ENCODE measurements around the gene TNFRSF9. TPM values are rescaled to one million over a fixed set of nuclear protein-coding genes. Genes with fewer than 3 reads are reported as not detected.

The TNFRSF9 gene
- total RNA-seq, 1 experiment from 2014 or later, result not detected

DNA sequence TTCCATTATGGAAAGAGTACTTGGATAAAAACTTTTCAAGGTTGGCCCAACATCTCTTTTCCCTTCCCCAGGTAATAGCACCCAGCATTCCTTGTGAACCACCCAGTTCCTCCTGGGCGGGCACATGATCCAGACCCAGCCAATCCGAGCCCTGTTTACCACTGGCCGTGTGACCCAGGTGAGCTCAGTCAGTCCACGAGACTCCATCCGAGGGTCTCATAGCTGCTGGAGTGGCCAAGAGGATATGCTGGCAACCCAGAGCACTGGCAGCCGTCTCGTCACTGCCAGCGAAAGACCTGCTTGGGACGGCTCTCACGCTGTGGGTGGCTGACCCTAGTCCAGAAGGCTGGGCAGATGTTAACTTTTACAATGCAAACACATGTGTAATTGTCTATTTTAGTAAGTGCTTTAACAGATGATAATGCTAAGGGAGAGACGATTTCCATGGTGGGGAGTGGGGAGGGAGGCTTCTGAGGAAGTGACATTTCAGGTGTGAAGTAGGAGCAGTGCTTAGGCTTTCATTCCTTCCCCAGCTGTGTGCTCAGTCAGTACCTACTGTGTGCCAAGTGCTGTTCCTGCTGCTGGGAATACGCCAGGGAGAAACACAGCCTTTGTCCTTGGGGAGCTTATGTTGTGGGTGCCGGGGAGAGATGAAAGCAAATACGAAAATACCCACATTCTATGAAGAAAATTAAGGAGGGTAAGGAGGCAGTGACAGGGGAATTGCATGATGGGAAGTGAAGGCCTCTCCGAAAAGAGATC, 45.4 kb upstream of the TNFRSF9 start:
- peaks cover 46 to 68% (median 54%) of the 10 kb centered on the region in 3 experiments for H3K36me3 Mint-ChIP-seq (ENCODE audit: insufficient read depth in 1 of 3, low read depth in 3 of 3)
- no peak overlapping the region for H2BK120ac ChIP-seq (ENCODE audit: low read depth, low read length, poor library complexity, severe bottlenecking)
- no peaks in the 10 kb centered on the region for H3K79me2 ChIP-seq (ENCODE audit: insufficient read depth, low read length)
- no peaks in the 10 kb centered on the region for H3K23me2 ChIP-seq (ENCODE audit: insufficient read length, low read depth, low read length, poor library complexity, severe bottlenecking)
- no peaks in the 10 kb centered on the region for H3K27me3 ChIP-seq (ENCODE audit: insufficient read depth, low read length)
- H2AFZ ChIP-seq (ENCODE audit: low read length), result no peak overlapping the region
- H2BK12ac ChIP-seq (ENCODE audit: insufficient read length, low read depth, low read length), result no peak overlapping the region
- DNase-seq, result no peak
- H4K91ac ChIP-seq (ENCODE audit: insufficient read length, low read depth, low read length), result no peak overlapping the region
- peak overlapping the region; percentile 53 to 94 (median 94); a peak in 6 of 7 replicates for H3K27ac Mint-ChIP-seq
- peaks cover 3% of the 10 kb centered on the region for H4K20me1 ChIP-seq (ENCODE audit: control insufficient read depth, insufficient read depth, insufficient read length)
- no peak overlapping the region for H3K4me3 Mint-ChIP-seq
- H3K4me1 Mint-ChIP-seq, result peaks cover 14 to 33% of the 10 kb centered on the region in 2 experiments
- H3K9ac ChIP-seq (ENCODE audit: extremely low read depth, insufficient read length, low read length), result no peak overlapping the region
- no peaks in the 10 kb centered on the region for H3K27me3 Mint-ChIP-seq (ENCODE audit: low read depth)
- H3K4me2 ChIP-seq (ENCODE audit: insufficient read depth, insufficient read length, low read length), result no peak overlapping the region
- H3K18ac ChIP-seq (ENCODE audit: insufficient read length, low read depth, low read length), result no peak overlapping the region
- TF ChIP-seq, protein P1, sequence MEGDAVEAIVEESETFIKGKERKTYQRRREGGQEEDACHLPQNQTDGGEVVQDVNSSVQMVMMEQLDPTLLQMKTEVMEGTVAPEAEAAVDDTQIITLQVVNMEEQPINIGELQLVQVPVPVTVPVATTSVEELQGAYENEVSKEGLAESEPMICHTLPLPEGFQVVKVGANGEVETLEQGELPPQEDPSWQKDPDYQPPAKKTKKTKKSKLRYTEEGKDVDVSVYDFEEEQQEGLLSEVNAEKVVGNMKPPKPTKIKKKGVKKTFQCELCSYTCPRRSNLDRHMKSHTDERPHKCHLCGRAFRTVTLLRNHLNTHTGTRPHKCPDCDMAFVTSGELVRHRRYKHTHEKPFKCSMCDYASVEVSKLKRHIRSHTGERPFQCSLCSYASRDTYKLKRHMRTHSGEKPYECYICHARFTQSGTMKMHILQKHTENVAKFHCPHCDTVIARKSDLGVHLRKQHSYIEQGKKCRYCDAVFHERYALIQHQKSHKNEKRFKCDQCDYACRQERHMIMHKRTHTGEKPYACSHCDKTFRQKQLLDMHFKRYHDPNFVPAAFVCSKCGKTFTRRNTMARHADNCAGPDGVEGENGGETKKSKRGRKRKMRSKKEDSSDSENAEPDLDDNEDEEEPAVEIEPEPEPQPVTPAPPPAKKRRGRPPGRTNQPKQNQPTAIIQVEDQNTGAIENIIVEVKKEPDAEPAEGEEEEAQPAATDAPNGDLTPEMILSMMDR (conservative IDR thresholded peaks at IDR 0.05), result no peak
- no peak overlapping the region for H2BK15ac ChIP-seq (ENCODE audit: low read depth, low read length)
- no peaks in the 10 kb centered on the region for H3K4me1 ChIP-seq (ENCODE audit: insufficient read depth, low read length)
- no peak overlapping the region for H3K23ac ChIP-seq (ENCODE audit: insufficient read length, low read depth, low read length)
- H3K56ac ChIP-seq (ENCODE audit: insufficient read length, low read depth, low read length), result no peak overlapping the region
- no peak overlapping the region for H2AK5ac ChIP-seq (ENCODE audit: insufficient read length, low read length)
- no peak overlapping the region for H3K27ac ChIP-seq (ENCODE audit: insufficient read length, low read depth, low read length)
- H3K9me3 Mint-ChIP-seq, result peaks cover 0 to 5% of the 10 kb centered on the region in 2 experiments; a peak in 1 of 5 replicates
- no peak overlapping the region for H4K8ac ChIP-seq (replicated peaks; ENCODE audit: insufficient read length, low read depth, low read length)
- no peak overlapping the region for H3K4ac ChIP-seq (ENCODE audit: low read depth, low read length)
- WGBS (ENCODE audit: extremely low coverage, insufficient read length, low lambda C conversion rate), result no CpG with 5 or more reads among the region's 15 CpGs
- H2BK5ac ChIP-seq (ENCODE audit: insufficient read length, low read length), result no peak overlapping the region
- no peak overlapping the region for H3T11ph ChIP-seq (ENCODE audit: low read length)
- H3K79me1 ChIP-seq (ENCODE audit: insufficient read depth, low read depth, low read length, poor library complexity, severe bottlenecking), result no peaks in the 10 kb centered on the region
- H3K14ac ChIP-seq (ENCODE audit: insufficient read depth, low read length), result no peak overlapping the region
- no peak overlapping the region for H4K5ac ChIP-seq (ENCODE audit: insufficient read length, low read depth, low read length)
- H2BK20ac ChIP-seq (ENCODE audit: low read depth, low read length, poor library complexity, severe bottlenecking), result no peak overlapping the region
- H3K9me3 ChIP-seq (ENCODE audit: control insufficient read depth, low read depth, low read length), result no peaks in the 10 kb centered on the region
